Mammary epithelial cell (primary cell): ENCODE measurements around the gene ATF6.

Experiments
- EZH2 ChIP-seq: IDR thresholded peaks from 2 replicates; pipeline ENCODE4 v1.6.1; 2012; ENCODE audit warnings: low read length, inconsistent platforms, borderline replicate concordance
- TF ChIP-seq, protein P1 (sequence below), 2 donors: IDR thresholded peaks in 1 of 2; conservative IDR thresholded peaks in 1 of 2; 2 replicates each; pipeline ENCODE4 v1.5.1; 2011 to 2012; ENCODE audit warnings: inconsistent platforms in 2 of 2, low read length in 2 of 2, mild to moderate bottlenecking in 2 of 2, control low read depth in 1 of 2, low read depth in 1 of 2; ENCODE audit not compliant: insufficient read depth in 1 of 2; ENCODE audit errors: extremely low read depth in 1 of 2

DNA sequence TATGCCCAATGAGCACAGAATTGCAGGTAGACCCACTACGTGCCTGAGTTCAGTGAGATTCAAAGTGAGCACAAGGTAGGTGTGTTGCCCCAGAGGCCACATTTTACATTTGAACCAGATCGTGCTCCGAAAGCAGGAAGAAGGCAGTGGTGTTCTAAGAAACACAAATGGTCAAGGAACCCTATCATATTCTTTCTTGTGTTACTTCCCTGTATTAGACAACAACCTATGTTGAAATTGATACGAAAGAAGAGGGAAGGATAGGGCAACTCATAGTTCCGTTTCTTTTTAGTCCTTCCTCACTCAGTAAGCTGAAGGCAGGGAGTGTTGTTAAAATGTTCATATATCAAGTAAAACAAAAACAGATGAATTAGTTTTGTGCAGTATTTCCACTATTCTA, 223.7 kb downstream of the ATF6 start:
- TF ChIP-seq, protein P1, sequence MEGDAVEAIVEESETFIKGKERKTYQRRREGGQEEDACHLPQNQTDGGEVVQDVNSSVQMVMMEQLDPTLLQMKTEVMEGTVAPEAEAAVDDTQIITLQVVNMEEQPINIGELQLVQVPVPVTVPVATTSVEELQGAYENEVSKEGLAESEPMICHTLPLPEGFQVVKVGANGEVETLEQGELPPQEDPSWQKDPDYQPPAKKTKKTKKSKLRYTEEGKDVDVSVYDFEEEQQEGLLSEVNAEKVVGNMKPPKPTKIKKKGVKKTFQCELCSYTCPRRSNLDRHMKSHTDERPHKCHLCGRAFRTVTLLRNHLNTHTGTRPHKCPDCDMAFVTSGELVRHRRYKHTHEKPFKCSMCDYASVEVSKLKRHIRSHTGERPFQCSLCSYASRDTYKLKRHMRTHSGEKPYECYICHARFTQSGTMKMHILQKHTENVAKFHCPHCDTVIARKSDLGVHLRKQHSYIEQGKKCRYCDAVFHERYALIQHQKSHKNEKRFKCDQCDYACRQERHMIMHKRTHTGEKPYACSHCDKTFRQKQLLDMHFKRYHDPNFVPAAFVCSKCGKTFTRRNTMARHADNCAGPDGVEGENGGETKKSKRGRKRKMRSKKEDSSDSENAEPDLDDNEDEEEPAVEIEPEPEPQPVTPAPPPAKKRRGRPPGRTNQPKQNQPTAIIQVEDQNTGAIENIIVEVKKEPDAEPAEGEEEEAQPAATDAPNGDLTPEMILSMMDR (conservative IDR thresholded peaks at IDR 0.05 in 1 of 2, IDR thresholded peaks at IDR 0.05 in 1 of 2; ENCODE audit: extremely low read depth in 1 of 2, insufficient read depth in 1 of 2, low read depth in 1 of 2, low read length in 2 of 2): no peak
- no peak for TF ChIP-seq EZH2
